GM23338 (cell line): Measurements from ENCODE around the gene SLC4A7. TPM values are rescaled to one million over a fixed set of nuclear protein-coding genes. Genes with fewer than 3 reads are reported as not detected.

Experiments used
- ATAC-seq: fragments of 200-7000 bp; cut with Tn5 transposase; 3 replicates; pipeline ENCODE4 v1.9.1; 2020
- DNase-seq: peaks from one replicate; pipeline ENCODE4 v3.0.0-alpha.2; 2015; ENCODE audit warnings: low spot score
- H2AFZ ChIP-seq: fragments of 200-600 bp; sonication (generic); 2 replicates; pipeline ENCODE4 v1.8.0; 2016; ENCODE audit warnings: antibody characterized with exemption, mild to moderate bottlenecking, moderate library complexity
- H3F3A ChIP-seq: fragments of 200-600 bp; sonication (generic); replicated peaks from 2 replicates; pipeline ENCODE4 v1.8.0; 2017; ENCODE audit warnings: antibody characterized with exemption, mixed run types, low read depth
- H3K27ac ChIP-seq: fragments of 200-600 bp; sonication (generic); 2 replicates; pipeline ENCODE4 v1.6.1; 2016; ENCODE audit warnings: low read depth
- H3K27me3 ChIP-seq: fragments of 200-600 bp; sonication (generic); 2 replicates; pipeline ENCODE4 v1.8.0; 2016; ENCODE audit warnings: mild to moderate bottlenecking, mixed run types, moderate library complexity; ENCODE audit not compliant: insufficient read depth
- H3K36me3 ChIP-seq: fragments of 200-600 bp; sonication (generic); 2 replicates; pipeline ENCODE4 v1.8.0; 2016; ENCODE audit warnings: mild to moderate bottlenecking; ENCODE audit not compliant: insufficient read depth
- H3K4me1 ChIP-seq: fragments of 200-600 bp; sonication (generic); 2 replicates; pipeline ENCODE4 v1.8.0; 2016; ENCODE audit warnings: mild to moderate bottlenecking, moderate library complexity; ENCODE audit not compliant: insufficient read depth
- H3K4me2 ChIP-seq: fragments of 200-600 bp; sonication (generic); 2 replicates; pipeline ENCODE4 v1.7.1; 2017; ENCODE audit warnings: mixed run types
- H3K4me3 ChIP-seq: fragments of 200-600 bp; sonication (generic); 2 replicates; pipeline ENCODE4 v1.6.1; 2016; ENCODE audit warnings: mixed run types
- H3K79me2 ChIP-seq: fragments of 200-600 bp; sonication (generic); replicated peaks from 2 replicates; pipeline ENCODE4 v1.8.0; 2017; ENCODE audit warnings: mild to moderate bottlenecking; ENCODE audit not compliant: insufficient read depth
- H3K9me2 ChIP-seq: fragments of 200-600 bp; sonication (generic); 2 replicates; pipeline ENCODE4 v1.8.0; 2017; ENCODE audit not compliant: insufficient read depth
- H4K20me1 ChIP-seq: fragments of 200-600 bp; sonication (generic); replicated peaks from 2 replicates; pipeline ENCODE4 v1.8.0; 2017; ENCODE audit warnings: mild to moderate bottlenecking; ENCODE audit not compliant: insufficient read depth
- H3K27ac Mint-ChIP-seq: 2 replicates; pipeline ENCODE4 v1.8.0; 2020; ENCODE audit warnings: inconsistent platforms, mild to moderate bottlenecking, moderate library complexity, mixed read lengths
- H3K27me3 Mint-ChIP-seq: 3 replicates; pipeline ENCODE4 v1.8.0; 2022; ENCODE audit warnings: low read depth, mild to moderate bottlenecking, moderate library complexity, mixed read lengths, inconsistent platforms; ENCODE audit not compliant: insufficient read depth, poor library complexity
- H3K36me3 Mint-ChIP-seq: 3 replicates; pipeline ENCODE4 v1.8.0; 2021; ENCODE audit warnings: low read depth, mild to moderate bottlenecking, inconsistent platforms, moderate library complexity, mixed read lengths
- H3K4me1 Mint-ChIP-seq: 3 replicates; pipeline ENCODE4 v1.8.0; 2020; ENCODE audit warnings: mild to moderate bottlenecking, inconsistent platforms, mixed read lengths
- H3K4me3 Mint-ChIP-seq: 3 replicates; pipeline ENCODE4 v1.8.0; 2021; ENCODE audit warnings: moderate library complexity, mild to moderate bottlenecking, inconsistent platforms, mixed read lengths
- H3K9me3 Mint-ChIP-seq: 3 replicates; pipeline ENCODE4 v1.8.0; 2020; ENCODE audit warnings: moderate library complexity, mild to moderate bottlenecking, inconsistent platforms, mixed read lengths
- CREB1 ChIP-seq: fragments of 250-450 bp; sonication (Bioruptor Pico); IDR thresholded peaks from 2 replicates; pipeline ENCODE4 v1.5.0; 2020; ENCODE audit warnings: low read depth, mild to moderate bottlenecking, moderate library complexity
- CTCF ChIP-seq, 2 experiments: fragments of 200-600 bp in 1 of 2; sonication (generic) in 1 of 2; conservative IDR thresholded peaks; 2 replicates each; pipeline versions ENCODE4 v1.5.1 to v1.6.1; 2016 to 2017; ENCODE audit warnings: antibody characterized with exemption in 2 of 2, low read depth in 2 of 2, mild to moderate bottlenecking in 2 of 2, moderate library complexity in 1 of 2
- EZH2phosphoT487 ChIP-seq: fragments of 200-600 bp; sonication (generic); IDR thresholded peaks from one replicate; pipeline ENCODE4 v1.8.1; 2018; ENCODE audit warnings: antibody characterized with exemption; ENCODE audit not compliant: unreplicated experiment
- POLR2AphosphoS5 ChIP-seq: IDR thresholded peaks from 2 replicates; pipeline ENCODE4 v1.6.1; 2016; ENCODE audit warnings: antibody characterized with exemption, low read depth
- ZNF114 ChIP-seq: fragments of 250-450 bp; sonication (Bioruptor Pico); IDR thresholded peaks from 2 replicates; pipeline ENCODE4 v1.5.0; 2020; ENCODE audit warnings: mild to moderate bottlenecking, moderate library complexity
- ZNF331 ChIP-seq: fragments of 250-450 bp; sonication (Bioruptor Pico); IDR thresholded peaks from 2 replicates; pipeline ENCODE4 v1.5.0; 2020; ENCODE audit warnings: low read depth, mild to moderate bottlenecking, moderate library complexity
- ZNF462 ChIP-seq: fragments of 250-450 bp; sonication (Bioruptor Pico); IDR thresholded peaks from 2 replicates; pipeline ENCODE4 v1.5.0; 2020; ENCODE audit warnings: mild to moderate bottlenecking, moderate library complexity
- polyA plus RNA-seq: library from polyadenylated mRNA; unstranded; fragments of >200 nt; fragmentation: Nextera tagmentation; extraction: Ambion mirVana; gene quantifications from 2 replicates; pipeline ENCODE4 v1.2.1, GENCODE V29; 2016
- total RNA-seq: library from RNA; depleted of rRNA; stranded (reverse); fragments of >200 nt; shearing (Covaris generic); gene quantifications from 2 replicates; pipeline ENCODE4 v1.2.3, GENCODE V29; 2014

SLC4A7 gene
- total and polyA plus RNA-seq, 2 experiments from 2014 or later: 44.4 to 101 TPM

- H3K4me2 ChIP-seq: no peak overlapping the region
- H3K4me3 Mint-ChIP-seq: no peak overlapping the region
- no peaks in the 10 kb centered on the region for H3F3A ChIP-seq
- H3K4me1 ChIP-seq: no peaks in the 10 kb centered on the region
- ATAC-seq (no peak), DNase-seq (no peak)
- H3K27me3 Mint-ChIP-seq: peaks cover 6% of the 10 kb centered on the region
- TF ChIP-seq CREB1 (CRISPR knock-in tag): no peak
- no peak for TF ChIP-seq ZNF331 (CRISPR knock-in tag)
- TF ChIP-seq POLR2AphosphoS5: no peak
- TF ChIP-seq EZH2phosphoT487: no peak
- TF ChIP-seq ZNF114 (CRISPR knock-in tag): no peak
- TF ChIP-seq CTCF (conservative IDR thresholded peaks at IDR 0.05; ENCODE audit: low read depth in 2 of 2): no peak
- TF ChIP-seq ZNF462 (CRISPR knock-in tag): no peak
- H3K36me3 ChIP-seq: no peaks in the 10 kb centered on the region
- no peaks in the 10 kb centered on the region for H4K20me1 ChIP-seq
- H3K27me3 ChIP-seq: no peaks in the 10 kb centered on the region
- H3K4me1 Mint-ChIP-seq: no peaks in the 10 kb centered on the region; the same call in 2 of the 3 replicates
- H3K9me3 Mint-ChIP-seq: peaks cover 2% of the 10 kb centered on the region; the same call in 1 of the 3 replicates
- no peak overlapping the region for H3K4me3 ChIP-seq
- H3K36me3 Mint-ChIP-seq: no peaks in the 10 kb centered on the region
- H3K27ac ChIP-seq: no peak overlapping the region
- H3K27ac Mint-ChIP-seq: no peak overlapping the region
- H3K9me2 ChIP-seq: no peaks in the 10 kb centered on the region
- H3K79me2 ChIP-seq: no peaks in the 10 kb centered on the region
- H2AFZ ChIP-seq: no peak overlapping the region
Measured at GRCh38 chr3:27488821-27489220, 4.6 kb upstream of the SLC4A7 start.
